ENCODE data around the gene APBB2. TPM values are rescaled to one million over a fixed set of nuclear protein-coding genes. Genes with fewer than 3 reads are reported as not detected.
A peak's percentile ranks its signal among the peaks of the same experiment; 100 is the strongest.
"Not testable (repeated sequence)": the region's sequence is repeated elsewhere in the genome, so short reads cannot be mapped to it uniquely, and the experiment has no call there.

APBB2 gene
- total RNA-seq, 1 donor from 2014 or later: 82.9 TPM

- no peak for DNase-seq
Observed at GRCh38 chr4:40934676-40935075, 279.7 kb downstream of the APBB2 start.

- DNase-seq: no peak
Observed at GRCh38 chr4:40933272-40934053, 280.9 kb downstream of the APBB2 start.

DNA sequence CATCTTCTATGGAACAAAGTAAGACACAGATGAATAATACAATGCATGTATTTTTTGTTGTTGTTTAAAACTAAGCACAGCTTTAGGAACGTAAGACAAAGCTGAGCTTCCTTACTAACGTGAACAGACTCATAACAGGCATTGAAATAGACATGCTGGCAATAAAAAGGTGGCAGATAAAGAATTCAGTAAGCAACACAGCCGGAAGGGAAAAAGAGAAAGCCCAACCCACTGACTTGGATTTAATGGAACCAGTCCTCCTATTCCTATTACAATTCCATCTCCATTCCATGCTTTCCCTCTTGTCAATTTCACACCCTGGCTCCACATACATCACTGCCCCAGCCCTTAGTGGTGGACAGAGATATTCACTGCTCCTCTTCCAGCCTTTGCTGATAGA, 282.5 kb downstream of the APBB2 start:
- no peak for DNase-seq

DNA sequence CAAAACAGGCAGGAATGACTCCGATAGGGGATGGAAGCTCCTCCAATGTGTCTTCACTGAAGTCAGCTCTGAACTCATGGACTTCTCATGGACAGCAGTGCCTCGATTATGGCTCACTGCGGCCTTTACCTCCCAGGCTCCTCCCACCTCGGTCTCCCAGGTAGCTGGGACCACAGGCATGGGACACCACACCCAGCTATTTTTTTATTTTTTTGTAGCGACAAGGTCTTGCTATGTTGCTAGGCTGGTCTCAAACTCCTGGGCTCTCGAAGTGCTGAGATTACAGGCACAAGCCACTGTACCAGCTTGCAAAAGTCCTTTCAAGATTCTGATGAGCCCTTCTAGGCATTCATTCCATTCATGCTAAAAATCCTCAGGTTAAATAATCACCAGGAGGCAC, 283.1 kb downstream of the APBB2 start:
- DNase-seq: no peak

DNA sequence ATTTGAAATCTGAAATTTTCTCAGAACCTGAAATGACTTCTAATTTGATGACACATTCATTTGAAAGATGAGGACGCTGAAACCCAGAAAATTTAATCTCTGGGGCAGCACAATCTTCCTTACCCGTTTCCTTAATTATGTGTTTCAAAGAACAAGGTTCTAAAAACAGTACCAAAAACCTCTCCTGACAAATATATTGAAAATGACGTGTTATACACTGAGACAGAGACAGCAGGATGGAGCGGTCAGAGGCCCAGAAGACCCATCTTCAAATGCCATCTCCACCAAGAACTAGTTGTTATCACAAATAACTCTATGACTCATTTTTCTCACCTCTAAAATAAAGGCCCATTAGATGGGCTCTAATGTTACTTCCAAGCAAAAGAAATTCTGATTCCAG, 287.3 kb downstream of the APBB2 start:
- DNase-seq: no peak

GRCh38 chr4:40924793-40925117, 289.6 kb downstream of the APBB2 start:
- no peak for DNase-seq

- DNase-seq: no peak
Observed at GRCh38 chr4:40924096-40924792, 290.1 kb downstream of the APBB2 start.

DNA sequence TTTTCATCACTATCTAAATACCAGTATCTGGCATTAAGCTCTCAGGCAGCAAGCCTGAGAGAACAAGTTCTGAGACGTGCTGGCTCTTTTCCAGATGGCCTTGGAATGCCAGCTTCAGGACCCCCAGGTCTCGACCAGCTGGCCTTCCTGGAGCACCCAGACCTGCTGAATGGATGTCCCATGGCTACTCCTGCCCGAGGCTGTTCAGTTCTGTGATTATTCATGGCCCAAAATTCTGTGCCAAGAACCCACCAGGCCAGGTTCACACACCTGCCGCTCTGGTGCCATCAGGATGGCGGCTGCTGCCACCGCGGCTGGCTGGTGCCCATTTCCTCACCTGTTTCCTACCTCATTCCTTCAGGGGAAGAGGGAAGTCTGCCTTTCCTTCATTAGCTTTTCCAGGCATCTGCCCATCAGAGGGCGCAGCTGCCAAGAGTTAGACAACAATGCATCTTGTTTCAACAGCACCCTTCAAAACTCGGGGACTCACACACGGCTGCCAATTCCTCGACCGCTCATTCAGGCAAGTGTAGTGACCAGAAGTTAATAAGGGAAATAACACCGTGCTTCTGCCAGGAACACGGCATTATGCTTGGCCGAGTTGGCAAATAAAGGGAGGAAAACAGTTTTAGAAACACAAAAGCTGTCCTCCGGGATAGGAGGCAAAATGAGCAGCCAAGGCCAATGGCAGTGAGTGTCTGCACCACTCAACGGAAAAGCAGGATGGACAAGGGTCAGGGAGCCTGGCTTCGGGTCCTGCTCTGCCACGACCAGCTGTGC, 290.8 kb downstream of the APBB2 start:
- DNase-seq: no peak

DNA sequence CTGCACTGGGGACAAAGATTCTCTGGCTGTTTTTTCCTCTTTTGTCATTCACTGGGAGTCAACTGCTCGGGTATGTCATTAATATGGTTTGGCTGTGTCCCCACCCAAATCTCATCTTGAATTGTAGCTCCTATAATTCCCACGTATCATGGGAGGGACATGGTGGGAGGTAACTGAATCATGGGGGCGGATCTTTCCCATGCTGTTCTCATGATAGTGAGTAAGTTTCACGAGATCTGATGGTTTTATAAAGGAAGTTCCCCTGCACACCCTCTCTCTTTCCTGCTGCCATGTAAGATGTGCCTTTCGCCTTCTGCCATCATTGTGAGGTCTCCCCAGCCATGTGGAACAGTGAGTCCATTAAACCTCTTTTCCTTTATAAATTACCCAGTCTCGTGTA, 294.4 kb downstream of the APBB2 start:
- not testable (repeated sequence) for DNase-seq

DNA sequence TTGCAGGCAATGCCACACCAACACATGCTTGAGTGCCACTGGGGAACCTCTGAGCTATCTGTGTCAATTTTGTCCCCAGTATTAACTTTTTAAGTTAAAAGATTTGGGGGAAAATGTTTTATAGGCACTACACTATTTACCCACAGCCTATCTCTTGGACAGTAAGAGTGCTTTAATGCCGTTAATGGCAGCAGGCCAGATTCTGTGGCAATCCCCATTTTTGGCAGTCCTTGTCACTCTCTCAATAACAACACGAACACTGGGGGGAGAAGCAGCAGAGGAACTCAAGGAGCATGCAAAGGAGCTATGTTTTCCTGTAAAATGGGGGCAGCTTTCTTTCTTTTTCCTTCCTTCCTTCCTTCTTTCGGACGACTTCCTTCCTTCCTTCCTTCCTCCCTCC, 296.0 kb downstream of the APBB2 start:
- peak; percentile 73 for DNase-seq

DNA sequence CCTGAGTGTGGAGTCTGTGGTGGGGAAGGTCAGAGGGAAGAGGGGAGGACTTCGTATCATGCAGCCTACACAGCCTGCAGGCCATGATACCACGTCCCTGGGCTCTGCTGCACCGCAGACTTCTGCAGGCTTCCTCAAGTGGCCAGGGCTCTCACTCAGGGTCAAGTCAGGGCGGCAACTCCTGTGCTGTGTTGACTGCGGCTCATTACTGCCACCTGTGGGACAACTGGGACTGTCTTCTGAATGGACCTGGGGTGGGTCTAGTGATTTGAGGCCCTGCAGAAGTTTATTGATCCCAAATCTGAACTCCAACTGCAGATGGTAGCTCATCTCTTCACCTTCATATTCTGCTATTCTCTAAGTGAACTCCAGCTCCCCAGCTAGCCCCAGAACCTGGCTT, 297.5 kb downstream of the APBB2 start:
- DNase-seq: no peak

GRCh38 chr4:40916218-40916555, 298.2 kb downstream of the APBB2 start:
- peak; percentile 91 for DNase-seq

GRCh38 chr4:40915318-40916217, 298.8 kb downstream of the APBB2 start:
- no peak for DNase-seq

DNA sequence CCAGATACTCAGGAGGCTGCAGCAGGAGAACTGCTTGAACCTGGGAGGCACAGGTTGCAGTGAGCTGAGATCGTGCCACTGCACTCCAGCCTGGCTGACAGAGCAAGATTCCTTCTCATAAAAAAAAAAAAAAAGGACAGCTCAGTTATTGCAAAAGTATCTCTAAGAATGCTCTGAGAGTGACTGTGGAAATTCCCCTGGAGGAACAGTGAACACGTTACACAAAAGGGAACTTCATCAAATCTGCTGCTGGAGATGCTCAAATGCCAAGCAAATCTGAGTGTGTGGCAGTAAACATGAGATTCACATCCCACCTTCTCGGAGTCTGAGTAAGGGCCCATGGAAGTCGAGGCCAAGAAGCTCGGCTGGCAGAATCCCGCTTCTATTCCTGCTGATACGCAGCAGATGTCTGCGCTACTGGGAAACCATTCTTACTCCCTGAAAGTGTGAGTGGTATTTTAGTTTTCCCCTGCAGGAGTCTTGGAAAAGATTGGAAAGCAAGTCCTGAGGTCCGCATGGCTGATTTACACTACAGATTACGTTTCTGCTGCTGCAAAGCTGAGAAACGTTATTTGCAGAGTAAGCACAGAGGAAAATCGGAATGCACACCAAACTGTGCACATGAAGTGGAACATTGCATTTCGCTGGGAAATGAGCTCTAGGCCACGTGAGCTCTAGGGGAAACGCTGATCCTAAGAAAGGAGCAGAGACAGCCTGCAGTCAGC, 301.7 kb downstream of the APBB2 start:
- DNase-seq: no peak

DNA sequence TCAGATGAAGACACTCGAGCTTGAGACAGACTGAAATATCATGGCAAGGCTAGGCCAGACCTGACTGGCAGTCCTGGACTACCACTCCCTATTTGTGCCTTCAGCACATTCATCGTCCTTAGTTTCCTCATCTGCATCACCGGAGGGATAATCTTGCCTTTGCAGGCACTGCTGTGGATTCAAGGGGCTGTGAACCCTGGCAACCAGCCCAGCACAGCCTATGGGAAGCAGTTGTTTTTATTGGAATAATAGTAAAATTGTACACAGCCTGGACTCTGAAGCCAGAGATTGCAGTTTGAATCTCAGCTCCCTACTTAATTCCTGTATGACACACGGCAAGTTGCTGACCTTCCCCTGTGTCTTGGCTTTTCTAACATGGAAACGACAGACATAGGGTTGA, 303.6 kb downstream of the APBB2 start:
- no peak for DNase-seq

DNA sequence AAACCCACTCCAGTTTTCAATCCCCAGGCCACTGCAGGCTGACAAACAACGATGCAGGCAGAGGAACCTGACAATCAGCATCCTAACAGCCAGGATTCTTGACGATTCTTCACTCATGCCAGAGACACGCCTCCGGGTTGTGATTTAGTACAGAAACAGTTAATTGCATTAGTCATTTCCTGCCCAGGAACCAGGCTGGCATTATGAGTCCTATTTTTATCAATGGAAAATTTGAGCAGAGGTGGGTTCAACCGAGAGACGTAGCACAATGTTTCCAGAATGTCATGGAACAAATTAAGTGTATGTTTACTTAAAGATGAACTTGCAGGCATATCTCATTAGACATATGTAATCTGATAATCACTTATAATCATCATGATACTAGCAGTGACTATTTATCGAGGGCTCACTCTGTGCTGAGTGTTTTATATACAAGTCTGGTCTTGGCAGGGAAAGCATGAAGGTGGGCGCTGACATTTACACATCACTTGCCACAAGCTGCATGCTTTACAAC, 304.9 kb downstream of the APBB2 start:
- peak; percentile 34 for DNase-seq

- DNase-seq: peak; percentile 39
Observed at GRCh38 chr4:40908702-40909362, 305.5 kb downstream of the APBB2 start.

GRCh38 chr4:40908297-40908696, 306.0 kb downstream of the APBB2 start:
- no peak for DNase-seq

DNA sequence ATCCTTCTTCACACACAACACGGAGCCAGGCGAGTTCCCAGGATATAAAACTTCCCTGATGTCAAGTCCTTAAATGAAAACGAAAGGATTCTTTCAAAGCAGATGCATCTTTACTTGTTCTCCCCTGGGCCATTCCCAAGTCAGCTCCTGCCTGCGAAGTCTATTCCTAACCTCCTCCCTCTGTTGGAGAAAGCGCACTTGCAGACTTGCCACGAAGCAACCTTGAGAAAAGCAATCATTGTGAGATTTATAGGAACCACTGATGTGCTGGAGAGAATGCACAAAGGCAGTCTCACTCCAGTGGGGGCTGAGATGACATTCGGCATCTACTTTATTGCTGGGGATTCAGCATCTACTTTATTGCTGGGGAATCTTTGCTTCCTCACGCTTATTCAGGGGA, 308.9 kb downstream of the APBB2 start:
- no peak for DNase-seq

GRCh38 chr4:40900531-40900930, 313.8 kb downstream of the APBB2 start:
- not testable (repeated sequence) for DNase-seq
